HAP-1 (cell line): ENCODE data around the gene SLC16A11.
"Not testable (repeated sequence)": the region's sequence is repeated elsewhere in the genome, so short reads cannot be mapped to it uniquely, and the experiment has no call there.

Experiments
- DNase-seq, 2 experiments: peaks; one replicate each; pipeline ENCODE4 v3.0.0-alpha.2; 2016 to 2020; ENCODE audit warnings: low spot score in 2 of 2
- H3K27me3 ChIP-seq: fragments of 250-450 bp; sonication (Bioruptor Pico); 2 replicates; pipeline ENCODE4 v1.5.1; 2020; ENCODE audit warnings: low read depth, mild to moderate bottlenecking, moderate library complexity
- H3K36me3 ChIP-seq: fragments of 250-450 bp; sonication (Bioruptor Pico); replicated peaks from 2 replicates; pipeline ENCODE4 v1.5.1; 2020; ENCODE audit warnings: mild to moderate bottlenecking
- H3K4me1 ChIP-seq: fragments of 250-450 bp; sonication (Bioruptor Pico); 2 replicates; pipeline ENCODE4 v1.5.1; 2020; ENCODE audit warnings: mild to moderate bottlenecking
- H3K4me3 ChIP-seq: fragments of 250-450 bp; sonication (Bioruptor Pico); 2 replicates; pipeline ENCODE4 v1.5.1; 2020; ENCODE audit warnings: mild to moderate bottlenecking, moderate library complexity
- H3K9me3 ChIP-seq: fragments of 250-450 bp; sonication (Bioruptor Pico); 2 replicates; pipeline ENCODE4 v1.5.1; 2020; ENCODE audit warnings: mild to moderate bottlenecking, moderate library complexity
- in situ Hi-C: fragments of 300-500 bp; cut with MboI; formaldehyde crosslinking; loops from 3 replicates; pipeline ENCODE4 v1.14.3; 2020; ENCODE audit warnings: low sequenced_read_pairs, inconsistent platforms, mixed read lengths

The SLC16A11 gene

GRCh38 chr17:7072406-7072805 is 28.5 kb upstream of the SLC16A11 start:
- Histone ChIP-seq H3K4me3 (no peak overlapping the region), H3K36me3 (no peaks in the 10 kb centered on the region), H3K4me1 (no peaks in the 10 kb centered on the region), H3K27me3 (no peaks in the 10 kb centered on the region), H3K9me3 (no peaks in the 10 kb centered on the region; the same call in 1 of the 2 replicates)
- in situ Hi-C loops: no loop called here
- no peak for DNase-seq

GRCh38 chr17:7070712-7071111 is 26.8 kb upstream of the SLC16A11 start:
- Histone ChIP-seq H3K9me3 (no peaks in the 10 kb centered on the region; the same call in 1 of the 2 replicates), H3K27me3 (no peaks in the 10 kb centered on the region), H3K36me3 (no peaks in the 10 kb centered on the region), H3K4me3 (no peak overlapping the region), H3K4me1 (no peaks in the 10 kb centered on the region)
- no peak for DNase-seq
- in situ Hi-C loops: no loop called here

GRCh38 chr17:7068268-7068667 is 24.4 kb upstream of the SLC16A11 start:
- in situ Hi-C loops: no loop called here
- H3K4me1 ChIP-seq: no peaks in the 10 kb centered on the region
- no peak for DNase-seq

DNA sequence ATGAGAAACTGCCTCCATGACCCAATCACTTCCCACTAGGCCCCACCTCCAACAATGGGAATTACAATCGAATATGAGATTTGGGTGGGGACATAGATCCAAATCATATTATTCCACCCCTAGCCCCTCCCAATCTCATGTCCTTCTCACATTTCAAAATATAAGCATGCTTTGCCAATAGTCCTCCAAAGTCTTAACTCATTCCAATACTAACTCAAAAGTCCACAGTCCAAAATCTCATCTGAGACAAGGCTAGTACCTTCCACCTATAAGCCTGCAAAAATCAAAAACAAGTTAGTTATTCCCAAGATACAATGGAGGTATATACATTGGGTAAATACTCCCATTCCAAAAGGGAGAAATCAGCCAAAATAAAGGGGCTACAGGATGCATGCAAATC is 23.3 kb upstream of the SLC16A11 start:
- no peaks in the 10 kb centered on the region; the same call in 1 of the 2 replicates for H3K9me3 ChIP-seq
- no peak overlapping the region for H3K4me3 ChIP-seq
- in situ Hi-C loops: no loop called here

More at GRCh38 chr17:7068268-7068667, 24.4 kb upstream of the SLC16A11 start:
- Histone ChIP-seq H3K4me3 (no peak overlapping the region), H3K36me3 (no peaks in the 10 kb centered on the region), H3K27me3 (no peaks in the 10 kb centered on the region), H3K9me3 (no peaks in the 10 kb centered on the region; the same call in 1 of the 2 replicates)

GRCh38 chr17:7064261-7064660 is 20.4 kb upstream of the SLC16A11 start:
- DNase-seq: no peak

More for the DNA sequence above, 23.3 kb upstream of the SLC16A11 start:
- peaks cover 3% of the 10 kb centered on the region; the same call in 1 of the 2 replicates for H3K4me1 ChIP-seq
- H3K36me3 ChIP-seq: no peaks in the 10 kb centered on the region
- H3K27me3 ChIP-seq: no peaks in the 10 kb centered on the region
- DNase-seq: no peak

GRCh38 chr17:7063518-7064094 is 19.7 kb upstream of the SLC16A11 start:
- in situ Hi-C loops: no loop called here
- Histone ChIP-seq H3K4me1 (peaks cover 3% of the 10 kb centered on the region; the same call in 1 of the 2 replicates), H3K9me3 (no peaks in the 10 kb centered on the region; the same call in 1 of the 2 replicates), H3K27me3 (no peaks in the 10 kb centered on the region), H3K36me3 (no peaks in the 10 kb centered on the region), H3K4me3 (no peak overlapping the region)
- DNase-seq: no peak

More at GRCh38 chr17:7064261-7064660, 20.4 kb upstream of the SLC16A11 start:
- in situ Hi-C loops: no loop called here
- no peaks in the 10 kb centered on the region; the same call in 1 of the 2 replicates for H3K9me3 ChIP-seq
- no peak overlapping the region for H3K4me3 ChIP-seq
- H3K27me3 ChIP-seq: no peaks in the 10 kb centered on the region
- H3K36me3 ChIP-seq: no peaks in the 10 kb centered on the region
- peaks cover 3% of the 10 kb centered on the region; the same call in 1 of the 2 replicates for H3K4me1 ChIP-seq

GRCh38 chr17:7060165-7060891 is 16.4 kb upstream of the SLC16A11 start:
- H3K36me3 ChIP-seq: no peaks in the 10 kb centered on the region
- in situ Hi-C loops: no loop called here
- peaks cover 3% of the 10 kb centered on the region; the same call in 1 of the 2 replicates for H3K4me1 ChIP-seq
- no peaks in the 10 kb centered on the region for H3K27me3 ChIP-seq
- H3K4me3 ChIP-seq: no peak overlapping the region
- H3K9me3 ChIP-seq: no peaks in the 10 kb centered on the region
- no peak for DNase-seq

GRCh38 chr17:7058831-7059447 is 15.0 kb upstream of the SLC16A11 start:
- Histone ChIP-seq H3K36me3 (no peaks in the 10 kb centered on the region), H3K4me1 (peaks cover 3% of the 10 kb centered on the region; the same call in 1 of the 2 replicates), H3K4me3 (no peak overlapping the region), H3K27me3 (no peaks in the 10 kb centered on the region), H3K9me3 (no peaks in the 10 kb centered on the region)
- no peak for DNase-seq
- in situ Hi-C loops: no loop called here

GRCh38 chr17:7056386-7056785 is 12.5 kb upstream of the SLC16A11 start:
- no peak overlapping the region for H3K4me3 ChIP-seq
- no peaks in the 10 kb centered on the region for H3K36me3 ChIP-seq
- in situ Hi-C loops: no loop called here
- H3K4me1 ChIP-seq: no peaks in the 10 kb centered on the region
- H3K9me3 ChIP-seq: no peaks in the 10 kb centered on the region
- no peaks in the 10 kb centered on the region for H3K27me3 ChIP-seq
- no peak for DNase-seq

GRCh38 chr17:7050583-7050982 is 6.7 kb upstream of the SLC16A11 start:
- in situ Hi-C loops: loop anchor here (5.0 kb wide), 1 partner anchor 82 kb away; no protein-coding TSS in a partner anchor
- not testable (repeated sequence) for H3K27me3 ChIP-seq, H3K9me3 ChIP-seq, H3K4me3 ChIP-seq, H3K4me1 ChIP-seq, DNase-seq, H3K36me3 ChIP-seq

- Histone ChIP-seq H3K27me3 (no peaks in the 10 kb centered on the region), H3K4me3 (no peak overlapping the region), H3K4me1 (peaks cover 4% of the 10 kb centered on the region), H3K9me3 (no peaks in the 10 kb centered on the region), H3K36me3 (no peaks in the 10 kb centered on the region)
- peak in 1 of 2 experiments; percentile 18 for DNase-seq
- in situ Hi-C loops: loop anchor here (10.0 kb wide), 1 partner anchor 136 kb away; no protein-coding TSS in a partner anchor
Observed at GRCh38 chr17:7048968-7049367, 5.1 kb upstream of the SLC16A11 start.

DNA sequence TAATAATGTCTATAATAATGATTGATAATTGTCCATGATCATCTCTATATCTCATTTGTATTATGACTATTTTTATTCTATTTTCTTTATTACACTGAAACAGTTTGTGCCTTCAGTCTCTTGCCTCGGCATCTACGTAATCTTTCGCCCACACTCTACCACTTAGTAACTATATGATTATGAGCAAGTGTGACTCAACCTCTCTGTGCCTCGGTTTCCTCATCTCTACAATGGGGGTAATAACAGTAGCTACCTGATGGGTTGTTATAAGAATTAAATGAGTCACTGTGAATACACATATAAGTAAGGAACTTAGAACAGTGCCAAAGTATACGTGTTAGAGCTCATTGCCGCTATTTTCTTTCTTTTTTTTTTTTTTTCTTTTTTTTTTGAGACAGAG is 3.7 kb upstream of the SLC16A11 start:
- Histone ChIP-seq H3K27me3 (no peaks in the 10 kb centered on the region), H3K36me3 (no peaks in the 10 kb centered on the region), H3K9me3 (no peaks in the 10 kb centered on the region), H3K4me1 (peaks cover 4% of the 10 kb centered on the region), H3K4me3 (no peak overlapping the region)
- in situ Hi-C loops: loop anchor here (10.0 kb wide), 1 partner anchor 137 kb away; no protein-coding TSS in a partner anchor
- DNase-seq: no peak

DNA sequence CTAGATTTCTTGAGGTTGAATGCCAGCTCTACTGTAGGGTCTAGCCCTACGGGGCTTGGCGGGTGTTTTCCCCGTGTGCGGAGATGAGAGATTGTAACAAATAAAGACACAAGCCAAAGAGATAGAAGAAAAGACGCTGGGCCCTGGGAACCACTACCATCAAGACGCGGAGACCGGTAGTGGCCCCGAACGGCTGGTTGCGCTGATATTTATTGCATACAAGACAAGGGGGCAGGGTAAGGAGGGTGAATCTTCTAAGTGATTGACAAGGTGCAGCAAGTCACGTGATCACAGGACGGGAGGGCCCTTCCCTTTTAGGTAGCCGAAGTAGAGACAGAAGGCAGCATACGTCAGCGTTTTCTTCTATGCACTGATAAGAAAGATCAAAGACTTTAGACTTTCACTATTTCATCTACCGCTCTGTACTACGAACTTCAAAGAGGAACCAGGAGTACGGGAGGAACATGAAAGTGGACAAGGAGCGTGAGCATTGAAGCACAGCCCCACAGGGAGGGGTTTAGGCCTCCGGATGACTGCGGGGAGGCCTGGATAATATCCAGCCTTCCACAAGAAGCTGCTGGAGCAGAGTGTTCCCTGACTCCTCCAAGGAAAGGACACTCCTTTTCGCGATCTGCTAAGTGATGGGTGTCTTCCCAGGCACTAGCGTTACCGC is 3.0 kb upstream of the SLC16A11 start:
- H3K4me3 ChIP-seq: not testable (repeated sequence)

More for the DNA sequence above, 3.0 kb upstream of the SLC16A11 start:
- in situ Hi-C loops: loop anchor here (10.0 kb wide), 1 partner anchor 138 kb away; no protein-coding TSS in a partner anchor
- H3K27me3 ChIP-seq, DNase-seq, H3K4me1 ChIP-seq, H3K36me3 ChIP-seq, H3K9me3 ChIP-seq: not testable (repeated sequence)
